T47D (cell line): ENCODE measurements around the gene ZNF260.

Experiments used
- DNase-seq, 2 experiments: peaks; one replicate each; pipeline versions ENCODE4 v3.0.0 to v3.0.0-alpha.2; 2011 to 2012; ENCODE audit warnings: low read depth in 1 of 2, low spot score in 1 of 2
- JUND ChIP-seq: IDR thresholded peaks from 2 replicates; pipeline ENCODE4 v1.6.1; 2012; ENCODE audit warnings: low read depth
- in situ Hi-C: cut with HindIII; loops from 2 replicates; pipeline ENCODE4 v1.10.0; 2016; ENCODE audit warnings: low sequenced_read_pairs, low pct_unique_long_range_greater_than_20kb

Gene ZNF260

DNA sequence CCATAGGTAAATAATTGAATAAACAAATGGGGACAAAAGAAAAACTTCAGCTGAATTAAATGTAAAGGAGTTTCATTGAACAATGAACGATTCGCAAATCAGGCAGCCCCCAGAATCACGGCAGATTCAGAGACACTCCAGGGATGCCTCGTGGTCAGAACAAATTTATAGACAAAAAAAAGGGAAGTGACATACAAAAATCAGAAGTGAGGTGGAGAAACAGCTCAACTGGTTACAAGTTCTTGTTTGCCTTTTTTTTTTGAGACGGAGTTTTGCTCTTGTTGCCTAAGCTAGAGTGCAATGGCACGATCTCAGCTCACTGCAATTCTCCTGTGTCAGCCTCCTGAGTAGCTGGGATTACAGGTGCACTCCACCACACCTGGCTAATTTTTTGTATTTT is 44.4 kb downstream of the ZNF260 start:
- in situ Hi-C loops: no loop called here
- DNase-seq: no peak
- TF ChIP-seq JUND: no peak

GRCh38 chr19:36482876-36483275 is 45.2 kb downstream of the ZNF260 start:
- in situ Hi-C loops: no loop called here
- DNase-seq: no peak
- no peak for TF ChIP-seq JUND
